Stimulated activated naive CD8-positive, alpha-beta T cell treated with anti-CD3 and anti-CD28 coated beads, Interleukin-15, amount 100 ng/mL, for 72 hours (primary cell): Measurements from ENCODE around the gene PDCD4.
"Not testable (repeated sequence)": the region's sequence is repeated elsewhere in the genome, so short reads cannot be mapped to it uniquely, and the experiment has no call there.

ENCODE experiments used
- ATAC-seq: fragments of 150-1000 bp; cut with Tn5 transposase; 2 replicates; pipeline ENCODE4 v1.10.0; 2021; ENCODE audit warnings: mild to moderate bottlenecking, moderate library complexity
- DNase-seq, 2 donors: peaks; one replicate each; pipeline ENCODE4 v3.0.0; 2021 to 2022
- H3K27ac Mint-ChIP-seq, 2 donors: one replicate each; pipeline ENCODE4 v1.8.0; 2022; ENCODE audit warnings: mild to moderate bottlenecking in 2 of 2, mixed read lengths in 2 of 2, moderate library complexity in 2 of 2
- H3K27me3 Mint-ChIP-seq: one replicate; pipeline ENCODE4 v1.8.0; 2022; ENCODE audit warnings: mixed read lengths
- H3K4me1 Mint-ChIP-seq: one replicate; pipeline ENCODE4 v1.8.0; 2022; ENCODE audit warnings: mild to moderate bottlenecking, mixed read lengths
- H3K4me3 Mint-ChIP-seq, 2 donors: one replicate each; pipeline ENCODE4 v1.8.0; 2022; ENCODE audit warnings: mild to moderate bottlenecking in 2 of 2, mixed read lengths in 2 of 2, moderate library complexity in 1 of 2
- H3K9me3 Mint-ChIP-seq, 2 donors: one replicate each; pipeline ENCODE4 v1.8.0; 2022; ENCODE audit warnings: mixed read lengths in 2 of 2

The PDCD4 gene

GRCh38 chr10:110912374-110912773, 40.6 kb downstream of the PDCD4 start:
- Mint-ChIP-seq H3K4me1 (peaks cover 24% of the 10 kb centered on the region), H3K9me3 (no peaks in the 10 kb centered on the region), H3K4me3 (no peak overlapping the region), H3K27me3 (no peaks in the 10 kb centered on the region), H3K27ac (no peak overlapping the region)
- DNase-seq (no peak), ATAC-seq (no peak)

DNA sequence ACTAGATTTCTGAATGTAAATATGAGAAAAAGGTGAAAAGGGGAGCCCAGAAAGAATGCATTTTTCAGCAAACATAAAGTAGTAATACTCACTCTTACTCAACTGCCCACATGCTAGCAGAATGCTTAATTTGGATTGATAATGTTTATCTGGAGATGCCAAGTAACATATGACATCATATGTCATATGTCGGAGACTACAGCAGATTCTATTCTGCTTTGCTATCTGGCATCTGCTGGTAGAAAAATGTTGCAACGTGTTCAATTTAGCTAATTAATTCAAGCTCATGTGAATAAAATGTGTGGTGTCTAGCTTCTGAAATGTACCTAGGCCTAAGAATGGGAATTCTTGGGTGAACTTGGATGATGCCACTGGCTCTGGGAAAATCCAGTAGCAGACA, 42.7 kb downstream of the PDCD4 start:
- ATAC-seq (no peak), DNase-seq (no peak)
- Mint-ChIP-seq H3K27me3 (no peaks in the 10 kb centered on the region), H3K4me3 (no peak overlapping the region), H3K9me3 (no peaks in the 10 kb centered on the region), H3K27ac (no peak overlapping the region), H3K4me1 (peaks cover 27% of the 10 kb centered on the region)

DNA sequence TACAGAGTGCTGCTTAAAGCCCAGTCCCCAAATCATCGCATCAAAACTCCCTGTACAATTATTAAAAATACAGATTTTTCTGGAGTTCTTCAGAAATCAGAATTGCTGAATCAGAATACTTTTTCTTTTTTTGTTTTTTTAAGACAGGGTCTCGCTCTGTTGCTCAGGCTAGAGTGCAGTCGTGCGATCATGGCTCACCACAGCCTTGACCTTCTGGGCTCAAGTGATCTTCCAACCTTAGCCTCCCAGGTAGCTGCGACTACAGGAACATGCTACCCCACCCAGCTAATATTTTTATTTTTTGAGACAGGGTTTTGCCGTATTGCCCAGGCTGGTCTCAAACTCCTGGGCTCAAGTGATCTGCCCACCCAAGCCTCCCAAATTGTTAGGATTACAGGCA, 43.3 kb downstream of the PDCD4 start:
- no peak overlapping the region for H3K4me3 Mint-ChIP-seq
- H3K4me1 Mint-ChIP-seq, result peaks cover 27% of the 10 kb centered on the region
- H3K27ac Mint-ChIP-seq, result no peak overlapping the region
- H3K27me3 Mint-ChIP-seq, result no peaks in the 10 kb centered on the region
- no peaks in the 10 kb centered on the region for H3K9me3 Mint-ChIP-seq
- ATAC-seq (no peak), DNase-seq (no peak)

GRCh38 chr10:110915600-110915999, 43.9 kb downstream of the PDCD4 start:
- not testable (repeated sequence) for H3K27ac Mint-ChIP-seq, H3K4me3 Mint-ChIP-seq, H3K9me3 Mint-ChIP-seq, DNase-seq, ATAC-seq, H3K27me3 Mint-ChIP-seq
- peaks cover 27% of the 10 kb centered on the region for H3K4me1 Mint-ChIP-seq

GRCh38 chr10:110916554-110917346, 45.0 kb downstream of the PDCD4 start:
- Mint-ChIP-seq H3K27me3 (no peaks in the 10 kb centered on the region), H3K9me3 (no peaks in the 10 kb centered on the region), H3K27ac (no peak overlapping the region), H3K4me1 (peaks cover 32% of the 10 kb centered on the region), H3K4me3 (peak overlapping the region; percentile 8 to 90)
- no peak for DNase-seq
- no peak for ATAC-seq

DNA sequence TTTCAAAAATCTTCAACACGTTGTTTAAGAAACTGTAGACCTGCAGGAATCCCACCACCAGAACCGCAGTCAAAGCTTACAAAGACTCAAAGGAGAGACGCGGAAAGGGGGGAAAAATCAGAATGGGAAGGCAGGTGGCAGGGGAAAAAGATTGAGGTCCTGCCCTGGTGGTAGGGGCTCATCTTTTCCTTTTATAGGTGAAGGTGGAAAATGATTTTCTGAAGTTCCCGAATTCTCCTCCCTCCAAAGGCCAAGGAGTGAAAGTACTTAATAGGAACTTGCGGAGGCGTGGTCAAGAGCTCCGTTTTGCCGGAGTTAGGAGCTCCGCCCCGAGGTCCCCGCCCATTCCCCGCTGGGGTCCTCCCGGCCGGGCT, 46.5 kb downstream of the PDCD4 start:
- Mint-ChIP-seq H3K4me1 (peaks cover 34% of the 10 kb centered on the region), H3K9me3 (no peaks in the 10 kb centered on the region), H3K4me3 (peak overlapping the region; percentile 90 to 97), H3K27me3 (no peaks in the 10 kb centered on the region), H3K27ac (peak overlapping the region; percentile 96 to 100)
- ATAC-seq (no peak), DNase-seq (no peak)

DNA sequence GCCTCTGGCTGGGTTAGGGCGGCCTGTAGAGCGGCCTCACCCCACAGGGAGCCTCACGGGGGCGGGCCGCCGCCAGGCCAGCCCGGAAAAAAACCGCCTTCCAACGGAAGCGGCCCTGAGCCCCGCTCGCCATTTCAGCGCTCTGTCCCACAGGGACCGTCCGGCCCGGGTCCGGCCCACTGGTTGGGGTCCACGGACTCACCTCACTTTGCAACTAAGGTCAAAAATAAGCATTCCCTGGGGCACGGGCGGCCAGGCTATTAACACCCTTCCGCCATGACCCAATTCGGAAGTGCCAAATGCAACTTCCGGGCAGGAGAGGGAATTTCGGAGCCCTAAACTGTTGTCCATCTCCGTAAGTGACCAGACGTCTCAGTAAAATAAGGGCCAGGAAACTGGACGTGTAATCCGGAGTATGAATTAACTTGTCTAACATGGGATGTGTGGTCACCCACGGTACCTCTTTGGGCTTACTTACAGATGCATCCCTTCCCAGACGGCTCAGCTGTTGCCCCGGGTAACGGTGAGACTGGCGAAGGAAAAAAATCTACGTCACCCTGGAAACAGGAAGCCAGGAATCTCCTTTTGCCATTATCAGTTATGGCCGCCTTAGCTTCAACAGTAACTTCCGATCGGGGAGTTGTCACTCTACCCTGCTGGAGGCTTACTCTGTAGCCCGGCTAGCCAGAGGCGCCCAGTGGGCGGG, 47.1 kb downstream of the PDCD4 start, which contains the start of gene BBIP1:
Gene BBIP1 (minus strand): TSS at position 538 of the 706 bp plus-strand sequence. CDS start 1,023 bp downstream, outside the sequence.
- no peaks in the 10 kb centered on the region for H3K9me3 Mint-ChIP-seq

GRCh38 chr10:110919349-110919931, 47.7 kb downstream of the PDCD4 start, which contains the start of gene SHOC2:
TSS of gene SHOC2 (plus strand) at chr10:110919604. CDS start at chr10:110964359, 44,755 bp downstream.
- no peaks in the 10 kb centered on the region for H3K27me3 Mint-ChIP-seq
- DNase-seq (peak; percentile 98 to 100), ATAC-seq (peak; percentile 67)
- peaks cover 45% of the 10 kb centered on the region for H3K4me1 Mint-ChIP-seq
- peak within 1 kb of the TSS; percentile 90 to 97 for H3K4me3 Mint-ChIP-seq
- H3K9me3 Mint-ChIP-seq, result no peaks in the 10 kb centered on the region
- peak within 1 kb of the TSS; percentile 99 to 100 for H3K27ac Mint-ChIP-seq

More for the DNA sequence above, 47.1 kb downstream of the PDCD4 start, which contains the start of gene BBIP1:
- Mint-ChIP-seq H3K27ac (peak within 1 kb of the TSS; percentile 99 to 100), H3K4me3 (peak within 1 kb of the TSS; percentile 90 to 97), H3K4me1 (peaks cover 38% of the 10 kb centered on the region), H3K27me3 (no peaks in the 10 kb centered on the region)
- peak; percentile 95 for ATAC-seq
- peak; percentile 80 to 90 for DNase-seq

- DNase-seq, result peak; percentile 32 to 47
- peaks cover 47% of the 10 kb centered on the region for H3K4me1 Mint-ChIP-seq
- no peaks in the 10 kb centered on the region for H3K9me3 Mint-ChIP-seq
These were observed 48.5 kb downstream of the PDCD4 start for GRCh38 chr10:110919971-110920881.

DNA sequence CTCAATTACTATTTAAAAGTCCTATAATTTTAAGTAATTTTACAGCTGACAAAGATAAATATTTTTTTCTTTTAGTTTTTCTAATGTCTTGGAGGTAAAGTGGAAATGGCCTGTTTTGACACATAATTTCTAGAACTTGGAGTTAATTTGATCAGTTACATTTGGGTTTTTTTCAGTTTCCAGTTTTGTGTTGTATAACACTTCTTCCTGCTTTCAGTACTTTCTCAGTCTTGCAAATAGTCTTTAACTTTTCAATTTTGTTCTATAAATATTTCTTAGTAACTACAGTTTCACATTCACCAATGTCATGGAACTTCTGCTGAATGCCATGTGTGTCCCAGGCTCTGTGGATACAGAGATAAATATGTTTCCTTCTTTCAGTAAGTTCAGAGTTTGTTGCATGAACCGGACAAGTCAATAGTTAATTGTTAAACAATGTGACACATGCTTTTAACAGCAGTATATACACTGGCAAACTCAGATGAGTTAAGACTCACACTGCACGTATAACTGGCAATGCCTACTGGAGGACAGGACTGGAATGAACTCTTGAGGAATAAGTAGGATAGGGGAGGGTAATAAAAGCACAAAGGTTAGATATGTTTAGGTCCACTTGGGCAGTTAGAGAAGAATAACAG, 52.2 kb downstream of the PDCD4 start:
- Mint-ChIP-seq H3K27ac (no peak overlapping the region), H3K4me3 (peak overlapping the region; percentile 47 to 48), H3K9me3 (no peaks in the 10 kb centered on the region), H3K27me3 (no peaks in the 10 kb centered on the region), H3K4me1 (peaks cover 49% of the 10 kb centered on the region)
- DNase-seq (no peak), ATAC-seq (no peak)

More at GRCh38 chr10:110919971-110920881, 48.5 kb downstream of the PDCD4 start:
- H3K27ac Mint-ChIP-seq, result peak overlapping the region; percentile 69 to 93
- H3K4me3 Mint-ChIP-seq, result peak overlapping the region; percentile 90 to 97
- H3K27me3 Mint-ChIP-seq, result no peaks in the 10 kb centered on the region
- no peak for ATAC-seq

DNA sequence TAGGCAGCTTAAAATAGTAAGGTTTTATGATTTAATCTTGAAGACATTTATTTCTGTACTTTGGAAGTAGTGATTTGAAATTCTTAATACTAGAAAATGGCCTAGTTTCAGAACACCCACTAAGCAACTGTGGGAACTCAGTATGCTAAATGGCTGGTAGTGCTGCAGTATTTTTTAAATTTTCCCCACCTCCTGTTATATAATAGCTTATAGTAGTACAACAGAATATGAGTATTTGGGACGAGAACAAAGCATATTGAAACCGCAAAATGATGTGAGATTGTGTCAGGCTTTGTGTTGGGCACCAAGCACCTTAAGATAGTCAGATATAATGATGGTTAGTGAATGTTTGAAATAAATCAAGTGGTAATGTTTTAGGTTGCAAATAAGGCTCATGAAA, 55.7 kb downstream of the PDCD4 start:
- no peak overlapping the region for H3K27ac Mint-ChIP-seq
- ATAC-seq, result no peak
- peaks cover 46% of the 10 kb centered on the region for H3K4me1 Mint-ChIP-seq
- no peaks in the 10 kb centered on the region for H3K27me3 Mint-ChIP-seq
- DNase-seq, result no peak
- no peaks in the 10 kb centered on the region for H3K9me3 Mint-ChIP-seq
- no peak overlapping the region for H3K4me3 Mint-ChIP-seq

- H3K27me3 Mint-ChIP-seq, result no peaks in the 10 kb centered on the region
- ATAC-seq (no peak), DNase-seq (no peak)
- H3K9me3 Mint-ChIP-seq, result no peaks in the 10 kb centered on the region
- H3K27ac Mint-ChIP-seq, result no peak overlapping the region
- no peak overlapping the region for H3K4me3 Mint-ChIP-seq
- H3K4me1 Mint-ChIP-seq, result peaks cover 28% of the 10 kb centered on the region
These were observed 60.1 kb downstream of the PDCD4 start for GRCh38 chr10:110931769-110932381.

GRCh38 chr10:110932505-110933180, 60.9 kb downstream of the PDCD4 start:
- Mint-ChIP-seq H3K4me1 (peaks cover 21% of the 10 kb centered on the region), H3K4me3 (no peak overlapping the region), H3K9me3 (no peaks in the 10 kb centered on the region), H3K27ac (no peak overlapping the region), H3K27me3 (no peaks in the 10 kb centered on the region)
- no peak for DNase-seq
- ATAC-seq, result no peak

- no peak overlapping the region for H3K27ac Mint-ChIP-seq
- ATAC-seq, result no peak
- H3K27me3 Mint-ChIP-seq, result no peaks in the 10 kb centered on the region
- no peak for DNase-seq
- peaks cover 11% of the 10 kb centered on the region for H3K4me1 Mint-ChIP-seq
- no peak overlapping the region for H3K4me3 Mint-ChIP-seq
- H3K9me3 Mint-ChIP-seq, result peaks cover 0 to 4% of the 10 kb centered on the region in 2 donors
These were observed 65.0 kb downstream of the PDCD4 start for GRCh38 chr10:110936757-110937156.
